ENCODE measurements around the gene IGSF8.

Gene IGSF8

GRCh38 chr1:160108888-160109662 lies 10.7 kb upstream of the IGSF8 start:
- DNase-seq: no peak
- H3K4me3 ChIP-seq (ENCODE audit: insufficient read depth, low read depth, low read length, poor library complexity, severe bottlenecking): no peak overlapping the region
- H3K27ac ChIP-seq (ENCODE audit: insufficient read depth, low read length, poor library complexity, severe bottlenecking): no peak overlapping the region
- no peaks in the 10 kb centered on the region for H3K9me3 ChIP-seq (ENCODE audit: control insufficient read depth, low read length)
- no peaks in the 10 kb centered on the region for H3K27me3 ChIP-seq (replicated peaks; ENCODE audit: control insufficient read depth, insufficient read depth, low read length, poor library complexity, severe bottlenecking)
- no peaks in the 10 kb centered on the region for H3K36me3 ChIP-seq (ENCODE audit: control insufficient read depth, insufficient read depth, low read length)
- no peaks in the 10 kb centered on the region for H3K4me1 ChIP-seq (ENCODE audit: control insufficient read depth, insufficient read depth, low read length, poor library complexity, severe bottlenecking)

GRCh38 chr1:160107512-160107911 lies 9.1 kb upstream of the IGSF8 start:
- Histone ChIP-seq H3K27ac (ENCODE audit: insufficient read depth, low read length, poor library complexity, severe bottlenecking) (no peak overlapping the region), H3K9me3 (ENCODE audit: control insufficient read depth, low read length) (no peaks in the 10 kb centered on the region), H3K4me3 (ENCODE audit: insufficient read depth, low read depth, low read length, poor library complexity, severe bottlenecking) (no peak overlapping the region), H3K4me1 (ENCODE audit: control insufficient read depth, insufficient read depth, low read length, poor library complexity, severe bottlenecking) (no peaks in the 10 kb centered on the region), H3K27me3 (replicated peaks; ENCODE audit: control insufficient read depth, insufficient read depth, low read length, poor library complexity, severe bottlenecking) (no peaks in the 10 kb centered on the region), H3K36me3 (ENCODE audit: control insufficient read depth, insufficient read depth, low read length) (no peaks in the 10 kb centered on the region)
- DNase-seq: no peak

GRCh38 chr1:160105155-160105554 lies 6.7 kb upstream of the IGSF8 start:
- H3K27me3 ChIP-seq (replicated peaks; ENCODE audit: control insufficient read depth, insufficient read depth, low read length, poor library complexity, severe bottlenecking): no peaks in the 10 kb centered on the region
- H3K9me3 ChIP-seq (ENCODE audit: control insufficient read depth, low read length): no peaks in the 10 kb centered on the region
- H3K36me3 ChIP-seq (ENCODE audit: control insufficient read depth, insufficient read depth, low read length): no peaks in the 10 kb centered on the region
- H3K4me3 ChIP-seq (ENCODE audit: insufficient read depth, low read depth, low read length, poor library complexity, severe bottlenecking): no peak overlapping the region
- H3K4me1 ChIP-seq (ENCODE audit: control insufficient read depth, insufficient read depth, low read length, poor library complexity, severe bottlenecking): peaks cover 7% of the 10 kb centered on the region
- H3K27ac ChIP-seq (ENCODE audit: insufficient read depth, low read length, poor library complexity, severe bottlenecking): no peak overlapping the region
- DNase-seq: no peak

GRCh38 chr1:160104486-160104885 lies 6.1 kb upstream of the IGSF8 start:
- peaks cover 11% of the 10 kb centered on the region for H3K4me1 ChIP-seq (ENCODE audit: control insufficient read depth, insufficient read depth, low read length, poor library complexity, severe bottlenecking)
- H3K36me3 ChIP-seq (ENCODE audit: control insufficient read depth, insufficient read depth, low read length): no peaks in the 10 kb centered on the region
- no peak overlapping the region for H3K4me3 ChIP-seq (ENCODE audit: insufficient read depth, low read depth, low read length, poor library complexity, severe bottlenecking)
- H3K27me3 ChIP-seq (replicated peaks; ENCODE audit: control insufficient read depth, insufficient read depth, low read length, poor library complexity, severe bottlenecking): no peaks in the 10 kb centered on the region
- DNase-seq: no peak
- no peak overlapping the region for H3K27ac ChIP-seq (ENCODE audit: insufficient read depth, low read length, poor library complexity, severe bottlenecking)
- no peaks in the 10 kb centered on the region for H3K9me3 ChIP-seq (ENCODE audit: control insufficient read depth, low read length)

GRCh38 chr1:160103658-160104408 lies 5.4 kb upstream of the IGSF8 start:
- H3K4me3 ChIP-seq (ENCODE audit: insufficient read depth, low read depth, low read length, poor library complexity, severe bottlenecking): no peak overlapping the region
- H3K27ac ChIP-seq (ENCODE audit: insufficient read depth, low read length, poor library complexity, severe bottlenecking): no peak overlapping the region
- H3K36me3 ChIP-seq (ENCODE audit: control insufficient read depth, insufficient read depth, low read length): no peaks in the 10 kb centered on the region
- no peak for DNase-seq
- no peaks in the 10 kb centered on the region for H3K27me3 ChIP-seq (replicated peaks; ENCODE audit: control insufficient read depth, insufficient read depth, low read length, poor library complexity, severe bottlenecking)
- peaks cover 16% of the 10 kb centered on the region for H3K4me1 ChIP-seq (ENCODE audit: control insufficient read depth, insufficient read depth, low read length, poor library complexity, severe bottlenecking)
- no peaks in the 10 kb centered on the region for H3K9me3 ChIP-seq (ENCODE audit: control insufficient read depth, low read length)

GRCh38 chr1:160101717-160102522 lies 3.5 kb upstream of the IGSF8 start:
- Histone ChIP-seq H3K4me3 (ENCODE audit: insufficient read depth, low read depth, low read length, poor library complexity, severe bottlenecking) (no peak overlapping the region), H3K9me3 (ENCODE audit: control insufficient read depth, low read length) (no peaks in the 10 kb centered on the region), H3K4me1 (ENCODE audit: control insufficient read depth, insufficient read depth, low read length, poor library complexity, severe bottlenecking) (peaks cover 25% of the 10 kb centered on the region), H3K27me3 (replicated peaks; ENCODE audit: control insufficient read depth, insufficient read depth, low read length, poor library complexity, severe bottlenecking) (no peaks in the 10 kb centered on the region), H3K27ac (ENCODE audit: insufficient read depth, low read length, poor library complexity, severe bottlenecking) (no peak overlapping the region), H3K36me3 (ENCODE audit: control insufficient read depth, insufficient read depth, low read length) (no peaks in the 10 kb centered on the region)
- DNase-seq: no peak

- DNase-seq: peak; percentile 53 to 60 (median 58)
- Histone ChIP-seq H3K9me3 (ENCODE audit: control insufficient read depth, low read length) (no peaks in the 10 kb centered on the region), H3K4me3 (ENCODE audit: insufficient read depth, low read depth, low read length, poor library complexity, severe bottlenecking) (no peak overlapping the region), H3K36me3 (ENCODE audit: control insufficient read depth, insufficient read depth, low read length) (no peaks in the 10 kb centered on the region), H3K4me1 (ENCODE audit: control insufficient read depth, insufficient read depth, low read length, poor library complexity, severe bottlenecking) (peaks cover 30% of the 10 kb centered on the region), H3K27me3 (replicated peaks; ENCODE audit: control insufficient read depth, insufficient read depth, low read length, poor library complexity, severe bottlenecking) (no peaks in the 10 kb centered on the region), H3K27ac (ENCODE audit: insufficient read depth, low read length, poor library complexity, severe bottlenecking) (peak overlapping the region; percentile 56)
These were observed 2.8 kb upstream of the IGSF8 start for GRCh38 chr1:160101037-160101716.

- no peaks in the 10 kb centered on the region for H3K27me3 ChIP-seq (replicated peaks; ENCODE audit: control insufficient read depth, insufficient read depth, low read length, poor library complexity, severe bottlenecking)
- peak overlapping the region; percentile 84 for H3K27ac ChIP-seq (ENCODE audit: insufficient read depth, low read length, poor library complexity, severe bottlenecking)
- H3K9me3 ChIP-seq (ENCODE audit: control insufficient read depth, low read length): no peaks in the 10 kb centered on the region
- H3K4me3 ChIP-seq (ENCODE audit: insufficient read depth, low read depth, low read length, poor library complexity, severe bottlenecking): no peak overlapping the region
- DNase-seq: no peak
- H3K4me1 ChIP-seq (ENCODE audit: control insufficient read depth, insufficient read depth, low read length, poor library complexity, severe bottlenecking): peaks cover 37% of the 10 kb centered on the region
- peaks cover 2% of the 10 kb centered on the region for H3K36me3 ChIP-seq (ENCODE audit: control insufficient read depth, insufficient read depth, low read length)
These were observed 1.4 kb upstream of the IGSF8 start for GRCh38 chr1:160099716-160100375.

- Histone ChIP-seq H3K4me1 (ENCODE audit: control insufficient read depth, insufficient read depth, low read length, poor library complexity, severe bottlenecking) (peaks cover 40% of the 10 kb centered on the region), H3K27me3 (replicated peaks; ENCODE audit: control insufficient read depth, insufficient read depth, low read length, poor library complexity, severe bottlenecking) (no peaks in the 10 kb centered on the region), H3K27ac (ENCODE audit: insufficient read depth, low read length, poor library complexity, severe bottlenecking) (peak overlapping the region; percentile 84), H3K9me3 (ENCODE audit: control insufficient read depth, low read length) (no peaks in the 10 kb centered on the region), H3K36me3 (ENCODE audit: control insufficient read depth, insufficient read depth, low read length) (peaks cover 10% of the 10 kb centered on the region), H3K4me3 (ENCODE audit: insufficient read depth, low read depth, low read length, poor library complexity, severe bottlenecking) (peak overlapping the region; percentile 44)
- peak; percentile 97 to 99 (median 97) for DNase-seq
These were observed 588 bp upstream of the IGSF8 start for GRCh38 chr1:160098852-160099561.

Measured in effector memory CD4-positive, alpha-beta T cell (primary cell).